DOHH2 (cell line): Measurements from ENCODE around the gene DES.

ENCODE experiments used
- H3F3A ChIP-seq: fragments of 200-600 bp; sonication (generic), shearing (Covaris generic); 2 replicates; pipeline ENCODE4 v1.6.0; 2016; ENCODE audit warnings: antibody characterized with exemption, mild to moderate bottlenecking; ENCODE audit not compliant: control insufficient read depth, insufficient read depth
- H3K27ac ChIP-seq: fragments of 200-600 bp; sonication (generic); 2 replicates; pipeline ENCODE4 v1.5.1; 2014; ENCODE audit warnings: low read depth, mild to moderate bottlenecking, low read length, moderate library complexity
- H3K27me3 ChIP-seq: fragments of 200-600 bp; sonication (generic); 2 replicates; pipeline ENCODE4 v1.6.1; 2014; ENCODE audit warnings: mild to moderate bottlenecking, low read length, mixed read lengths; ENCODE audit not compliant: control insufficient read depth
- H3K36me3 ChIP-seq: fragments of 200-600 bp; sonication (generic); 2 replicates; pipeline ENCODE4 v1.6.1; 2014; ENCODE audit warnings: mild to moderate bottlenecking, low read length, moderate library complexity, mixed read lengths; ENCODE audit not compliant: control insufficient read depth
- H3K4me1 ChIP-seq: fragments of 200-600 bp; sonication (generic); 2 replicates; pipeline ENCODE4 v1.6.1; 2014; ENCODE audit warnings: mild to moderate bottlenecking, low read length, mixed read lengths; ENCODE audit not compliant: control insufficient read depth
- H3K4me2 ChIP-seq: fragments of 200-600 bp; sonication (generic); 2 replicates; pipeline ENCODE4 v1.6.0; 2014; ENCODE audit warnings: mild to moderate bottlenecking, low read length, moderate library complexity
- H3K4me3 ChIP-seq: fragments of 200-600 bp; sonication (generic); 2 replicates; pipeline ENCODE4 v1.5.1; 2014; ENCODE audit warnings: mild to moderate bottlenecking, low read length, mixed read lengths
- H3K79me2 ChIP-seq: fragments of 200-600 bp; sonication (generic); 2 replicates; pipeline ENCODE4 v1.6.1; 2014; ENCODE audit warnings: mild to moderate bottlenecking, low read length, mixed read lengths; ENCODE audit not compliant: control insufficient read depth
- H3K9me2 ChIP-seq: fragments of 200-600 bp; sonication (generic); replicated peaks from 2 replicates; pipeline ENCODE4 v1.6.1; 2014; ENCODE audit warnings: mild to moderate bottlenecking, low read length, mixed read lengths; ENCODE audit not compliant: control insufficient read depth
- H3K9me3 ChIP-seq: fragments of 200-600 bp; sonication (generic); 2 replicates; pipeline ENCODE4 v1.6.1; 2014; ENCODE audit warnings: antibody characterized with exemption, low read length, mixed read lengths; ENCODE audit not compliant: control insufficient read depth, insufficient read depth
- H4K20me1 ChIP-seq: fragments of 200-600 bp; sonication (generic); 2 replicates; pipeline ENCODE4 v1.6.0; 2014; ENCODE audit warnings: low read depth, mild to moderate bottlenecking, antibody characterized with exemption, low read length, moderate library complexity; ENCODE audit not compliant: control insufficient read depth, insufficient read depth
- CTCF ChIP-seq: fragments of 200-600 bp; sonication (generic); IDR thresholded peaks from one replicate; pipeline ENCODE4 v1.5.1; 2014; ENCODE audit warnings: antibody characterized with exemption, mild to moderate bottlenecking, low read depth, low read length; ENCODE audit not compliant: poor library complexity, severe bottlenecking
- EZH2phosphoT487 ChIP-seq: fragments of 200-600 bp; sonication (generic); IDR thresholded peaks from 2 replicates; pipeline ENCODE4 v1.6.1; 2017; ENCODE audit warnings: borderline replicate concordance, mild to moderate bottlenecking, antibody characterized with exemption, low read length, moderate library complexity, mixed read lengths

DES gene

DNA sequence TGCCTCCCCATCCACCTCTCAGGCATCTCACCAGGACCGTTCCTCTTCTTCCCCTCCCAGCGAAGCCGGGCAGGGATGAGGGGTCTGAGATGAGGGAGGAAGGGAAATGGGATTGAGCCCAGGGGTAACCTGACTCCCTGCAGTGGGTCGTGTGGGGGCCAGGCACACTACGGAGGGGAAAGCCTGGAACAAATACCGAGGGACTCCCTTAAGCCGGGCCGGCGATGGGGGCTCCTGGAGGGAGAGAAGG lies 16.2 kb downstream of the DES start:
- H3K27me3 ChIP-seq = peaks cover 13% of the 10 kb centered on the region
- no peaks in the 10 kb centered on the region for H3K36me3 ChIP-seq
- H3K79me2 ChIP-seq = no peaks in the 10 kb centered on the region
- no peak overlapping the region for H3K4me2 ChIP-seq
- TF ChIP-seq CTCF = no peak
- no peak for TF ChIP-seq EZH2phosphoT487
- H3K4me3 ChIP-seq = no peak overlapping the region
- no peak overlapping the region for H3K27ac ChIP-seq
- H3K4me1 ChIP-seq = no peaks in the 10 kb centered on the region
- no peaks in the 10 kb centered on the region for H3K9me3 ChIP-seq
- no peaks in the 10 kb centered on the region for H3F3A ChIP-seq
- no peaks in the 10 kb centered on the region for H3K9me2 ChIP-seq
- H4K20me1 ChIP-seq = no peaks in the 10 kb centered on the region

DNA sequence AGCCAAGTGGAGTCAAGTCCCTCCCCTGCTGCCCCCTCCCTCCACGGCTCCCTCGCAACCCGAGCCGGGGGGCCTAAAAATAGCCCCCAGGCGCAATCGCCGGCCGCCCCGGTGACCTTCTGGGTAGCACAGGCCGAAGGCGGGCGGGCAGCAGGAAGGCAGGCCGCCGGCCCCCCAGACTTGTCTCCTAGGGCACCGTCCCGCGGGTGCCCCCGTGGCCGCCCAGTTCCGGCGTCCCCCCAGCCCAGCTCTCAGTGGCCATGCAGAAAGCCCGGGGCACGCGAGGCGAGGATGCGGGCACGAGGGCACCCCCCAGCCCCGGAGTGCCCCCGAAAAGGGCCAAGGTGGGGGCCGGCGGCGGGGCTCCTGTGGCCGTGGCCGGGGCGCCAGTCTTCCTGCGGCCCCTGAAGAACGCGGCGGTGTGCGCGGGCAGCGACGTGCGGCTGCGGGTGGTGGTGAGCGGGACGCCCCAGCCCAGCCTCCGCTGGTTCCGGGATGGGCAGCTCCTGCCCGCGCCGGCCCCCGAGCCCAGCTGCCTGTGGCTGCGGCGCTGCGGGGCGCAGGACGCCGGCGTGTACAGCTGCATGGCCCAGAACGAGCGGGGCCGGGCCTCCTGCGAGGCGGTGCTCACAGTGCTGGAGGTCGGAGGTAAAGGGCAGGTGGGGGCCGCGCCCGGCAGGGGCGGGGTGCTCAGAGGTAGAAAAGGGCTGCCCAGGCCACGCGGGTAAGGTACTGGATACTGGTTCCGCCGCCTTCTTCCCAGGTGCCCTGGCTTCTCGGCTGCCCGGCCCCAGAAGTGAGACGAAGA lies 16.7 kb downstream of the DES start, which contains the start of gene SPEG:
TSS of gene SPEG (plus strand) at position 126 of the 808 bp plus-strand sequence. CDS start at position 261, 135 bp downstream.
- no peak within 1 kb of the TSS for H3K4me2 ChIP-seq
- H3K27me3 ChIP-seq = peaks cover 15% of the 10 kb centered on the region
- H3K36me3 ChIP-seq = no peaks in the 10 kb centered on the region
- H3K9me3 ChIP-seq = no peaks in the 10 kb centered on the region
- H3K9me2 ChIP-seq = no peaks in the 10 kb centered on the region
- no peak within 1 kb of the TSS for H3K27ac ChIP-seq
- H3K4me3 ChIP-seq = no peak within 1 kb of the TSS
- no peaks in the 10 kb centered on the region for H3K79me2 ChIP-seq
- no peaks in the 10 kb centered on the region for H4K20me1 ChIP-seq
- H3K4me1 ChIP-seq = no peaks in the 10 kb centered on the region
- no peak for TF ChIP-seq EZH2phosphoT487
- TF ChIP-seq CTCF = no peak
- no peaks in the 10 kb centered on the region for H3F3A ChIP-seq

DNA sequence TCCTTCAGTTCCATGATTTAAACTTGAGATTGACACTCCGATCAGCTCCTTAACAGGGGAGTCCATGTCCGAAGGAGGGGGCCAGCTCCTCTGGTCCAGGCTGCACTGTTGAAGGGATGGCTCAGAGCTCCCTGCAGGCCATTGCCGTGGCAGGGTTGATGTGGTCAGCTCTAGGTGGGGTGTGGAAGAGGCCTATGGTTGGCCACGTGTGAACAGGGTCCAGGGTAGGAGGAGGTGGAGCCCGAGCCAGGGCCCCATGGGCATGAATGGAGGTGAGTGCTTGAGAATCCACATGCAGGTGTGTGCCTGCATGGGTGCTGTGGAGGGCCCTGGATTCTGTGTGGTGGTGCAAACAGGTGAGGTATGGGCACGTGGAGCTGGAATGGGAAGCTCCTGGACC lies 17.5 kb downstream of the DES start:
- H4K20me1 ChIP-seq = no peaks in the 10 kb centered on the region
- no peak overlapping the region for H3K4me2 ChIP-seq
- H3K36me3 ChIP-seq = no peaks in the 10 kb centered on the region
- no peak overlapping the region for H3K27ac ChIP-seq
- no peaks in the 10 kb centered on the region for H3K79me2 ChIP-seq
- no peak overlapping the region for H3K4me3 ChIP-seq
- no peak for TF ChIP-seq EZH2phosphoT487
- TF ChIP-seq CTCF = no peak
- no peaks in the 10 kb centered on the region for H3K9me2 ChIP-seq
- H3K9me3 ChIP-seq = no peaks in the 10 kb centered on the region
- peaks cover 18% of the 10 kb centered on the region for H3K27me3 ChIP-seq
- H3F3A ChIP-seq = no peaks in the 10 kb centered on the region
- no peaks in the 10 kb centered on the region for H3K4me1 ChIP-seq
